Esophagus muscularis mucosa (tissue), 4 donors: ENCODE results near the gene MAGEB3. TPM values are rescaled to one million over a fixed set of nuclear protein-coding genes. Genes with fewer than 3 reads are reported as not detected.
"Not testable (repeated sequence)": the region's sequence is repeated elsewhere in the genome, so short reads cannot be mapped to it uniquely, and the experiment has no call there.

Experiments used
- DNase-seq: peaks from one replicate; pipeline ENCODE4 v3.0.0-alpha.2; 2017; ENCODE audit errors: extremely low spot score
- H3K27ac ChIP-seq, 4 donors: fragments of 200-600 bp; sonication (generic); replicated peaks in 1 of 4; 1 replicate in 3 of 4; 2 replicates in 1 of 4; pipeline ENCODE4 v1.5.1; 2016 to 2019; ENCODE audit warnings: mild to moderate bottlenecking in 1 of 4
- H3K27me3 ChIP-seq, 4 donors: fragments of 200-600 bp; sonication (generic); one replicate each; pipeline versions ENCODE4 v1.5.1 to v1.6.0; 2016 to 2019
- H3K36me3 ChIP-seq, 4 donors: fragments of 200-600 bp; sonication (generic); one replicate each; pipeline ENCODE4 v1.5.1; 2016 to 2019
- H3K4me1 ChIP-seq, 4 donors: fragments of 200-600 bp; sonication (generic); one replicate each; pipeline ENCODE4 v1.5.1; 2016 to 2019
- H3K4me3 ChIP-seq, 4 donors: fragments of 200-600 bp; sonication (generic); 1 replicate in 2 of 4; 2 replicates in 2 of 4; pipeline ENCODE4 v1.5.1; 2016 to 2019; ENCODE audit warnings: mild to moderate bottlenecking in 4 of 4, moderate library complexity in 1 of 4
- H3K9me3 ChIP-seq, 4 donors: fragments of 200-600 bp; sonication (generic); 1 replicate in 3 of 4; 2 replicates in 1 of 4; pipeline ENCODE4 v1.5.1; 2016 to 2019
- EP300 ChIP-seq: sonication (generic); formaldehyde crosslinking; IDR thresholded peaks from one replicate; pipeline ENCODE4 v1.6.1; 2017; ENCODE audit warnings: antibody characterized with exemption
- POLR2A ChIP-seq: fragments of 450-650 bp; IDR thresholded peaks from one replicate; pipeline ENCODE4 v1.6.1; 2017; ENCODE audit warnings: antibody characterized with exemption, moderate library complexity, mild to moderate bottlenecking, low read depth
- POLR2AphosphoS5 ChIP-seq, 2 donors: sonication (generic); formaldehyde crosslinking; IDR thresholded peaks; one replicate each; pipeline ENCODE4 v1.6.1; 2017; ENCODE audit warnings: antibody characterized with exemption in 2 of 2
- WGBS: methylation state at CpG from one replicate; pipeline ENCODE4 v1.1.5; 2018; 5-methylcytosine and 5-hydroxymethylcytosine counted together
- intact Hi-C: fragments of 100-400 bp; cut with DNase I; formaldehyde crosslinking; loops from one replicate; pipeline ENCODE4 v1.15.1; 2023
- total RNA-seq, 4 donors: library from RNA; depleted of rRNA; stranded (reverse); fragments of >200 nt; gene quantifications; one replicate each; pipeline versions ENCODE4 v1.1.0 to v1.2.1, GENCODE V29; 2016
- TF ChIP-seq, protein P1 (sequence below), 3 experiments: fragments of 200-600 bp in 2 of 3; fragments of 450-650 bp in 1 of 3; sonication (generic) in 2 of 3; IDR thresholded peaks; one replicate each; pipeline ENCODE4 v1.5.1; 2017 to 2019; ENCODE audit warnings: antibody characterized with exemption in 3 of 3, mild to moderate bottlenecking in 2 of 3, moderate library complexity in 1 of 3

The MAGEB3 gene
- not detected for total RNA-seq

- H3K4me1 ChIP-seq = no peaks in the 10 kb centered on the region
- H3K27ac ChIP-seq = no peak within 1 kb of the TSS
- H3K27me3 ChIP-seq = no peaks in the 10 kb centered on the region
- no peak for TF ChIP-seq POLR2AphosphoS5 (IDR thresholded peaks at IDR 0.05)
- TF ChIP-seq, protein P1, sequence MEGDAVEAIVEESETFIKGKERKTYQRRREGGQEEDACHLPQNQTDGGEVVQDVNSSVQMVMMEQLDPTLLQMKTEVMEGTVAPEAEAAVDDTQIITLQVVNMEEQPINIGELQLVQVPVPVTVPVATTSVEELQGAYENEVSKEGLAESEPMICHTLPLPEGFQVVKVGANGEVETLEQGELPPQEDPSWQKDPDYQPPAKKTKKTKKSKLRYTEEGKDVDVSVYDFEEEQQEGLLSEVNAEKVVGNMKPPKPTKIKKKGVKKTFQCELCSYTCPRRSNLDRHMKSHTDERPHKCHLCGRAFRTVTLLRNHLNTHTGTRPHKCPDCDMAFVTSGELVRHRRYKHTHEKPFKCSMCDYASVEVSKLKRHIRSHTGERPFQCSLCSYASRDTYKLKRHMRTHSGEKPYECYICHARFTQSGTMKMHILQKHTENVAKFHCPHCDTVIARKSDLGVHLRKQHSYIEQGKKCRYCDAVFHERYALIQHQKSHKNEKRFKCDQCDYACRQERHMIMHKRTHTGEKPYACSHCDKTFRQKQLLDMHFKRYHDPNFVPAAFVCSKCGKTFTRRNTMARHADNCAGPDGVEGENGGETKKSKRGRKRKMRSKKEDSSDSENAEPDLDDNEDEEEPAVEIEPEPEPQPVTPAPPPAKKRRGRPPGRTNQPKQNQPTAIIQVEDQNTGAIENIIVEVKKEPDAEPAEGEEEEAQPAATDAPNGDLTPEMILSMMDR (IDR thresholded peaks at IDR 0.05) = no peak
- H3K4me3 ChIP-seq = no peak within 1 kb of the TSS
- intact Hi-C loops = no loop called here
- no peak for DNase-seq
- no peaks in the 10 kb centered on the region for H3K9me3 ChIP-seq
- 69% methylated on average over 4 of the region's 4 CpGs for WGBS
- no peaks in the 10 kb centered on the region for H3K36me3 ChIP-seq
Observed at GRCh38 chrX:30230395-30230794, at the start of gene MAGEB3. TSS of gene MAGEB3 (plus strand) at chrX:30230657. CDS start at chrX:30235925, 5,268 bp downstream.

DNA sequence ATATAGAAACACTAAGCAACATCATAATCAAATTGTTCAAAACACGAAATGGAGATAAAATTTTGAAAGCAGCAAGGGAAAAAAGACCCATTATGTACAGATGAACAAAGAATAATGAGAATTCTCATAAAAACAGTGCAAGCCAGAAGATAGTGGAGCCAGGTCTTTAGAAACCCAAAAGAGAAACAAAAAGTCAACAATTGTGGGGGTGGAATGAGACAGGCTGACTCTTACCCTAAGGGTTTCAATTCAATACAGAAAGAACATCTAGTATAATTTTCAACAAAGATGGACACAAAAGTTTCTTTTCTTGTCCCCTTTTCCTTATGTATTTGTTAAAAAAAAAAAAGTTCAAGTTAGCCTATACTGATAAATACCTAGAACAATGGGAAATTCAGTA, 49.1 kb upstream of the MAGEB3 start:
- no peaks in the 10 kb centered on the region for H3K36me3 ChIP-seq
- no peaks in the 10 kb centered on the region for H3K9me3 ChIP-seq
- no peak overlapping the region for H3K27ac ChIP-seq
- 36% methylated on average over 1 of the region's 1 CpG for WGBS
- DNase-seq = no peak
- TF ChIP-seq POLR2AphosphoS5 (IDR thresholded peaks at IDR 0.05) = no peak
- TF ChIP-seq EP300 = no peak
- TF ChIP-seq, protein P1 (IDR thresholded peaks at IDR 0.05) = no peak
- TF ChIP-seq POLR2A = no peak
- no peak overlapping the region for H3K4me3 ChIP-seq
- intact Hi-C loops = no loop called here
- H3K27me3 ChIP-seq = no peaks in the 10 kb centered on the region
- H3K4me1 ChIP-seq = no peaks in the 10 kb centered on the region

DNA sequence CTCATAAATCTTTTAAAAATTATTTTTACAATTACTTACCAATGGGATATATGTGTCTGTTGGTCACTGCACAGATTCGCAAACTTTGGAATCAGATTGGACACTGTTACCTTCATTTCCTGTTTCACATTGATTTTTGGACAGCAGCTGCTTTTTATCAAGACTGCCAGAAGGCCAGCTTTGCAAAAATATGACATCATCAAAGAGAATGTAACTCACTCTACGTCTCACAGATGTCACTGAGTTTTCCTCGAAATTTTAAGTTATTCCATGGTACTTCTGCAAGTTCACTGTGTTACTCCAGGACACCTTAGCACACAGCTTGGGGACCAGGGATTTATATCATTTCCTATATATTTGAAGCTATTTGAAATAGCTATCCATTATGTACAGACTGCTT, 46.9 kb upstream of the MAGEB3 start:
- DNase-seq = no peak
- H3K27me3 ChIP-seq = no peaks in the 10 kb centered on the region
- TF ChIP-seq POLR2A = no peak
- no peak for TF ChIP-seq EP300
- TF ChIP-seq, protein P1 (IDR thresholded peaks at IDR 0.05) = no peak
- TF ChIP-seq POLR2AphosphoS5 (IDR thresholded peaks at IDR 0.05) = no peak
- intact Hi-C loops = no loop called here
- no peaks in the 10 kb centered on the region for H3K9me3 ChIP-seq
- no peak overlapping the region for H3K4me3 ChIP-seq
- no peak overlapping the region for H3K27ac ChIP-seq
- no peaks in the 10 kb centered on the region for H3K36me3 ChIP-seq
- H3K4me1 ChIP-seq = no peaks in the 10 kb centered on the region
- WGBS = 43% methylated on average over 3 of the region's 3 CpGs

DNA sequence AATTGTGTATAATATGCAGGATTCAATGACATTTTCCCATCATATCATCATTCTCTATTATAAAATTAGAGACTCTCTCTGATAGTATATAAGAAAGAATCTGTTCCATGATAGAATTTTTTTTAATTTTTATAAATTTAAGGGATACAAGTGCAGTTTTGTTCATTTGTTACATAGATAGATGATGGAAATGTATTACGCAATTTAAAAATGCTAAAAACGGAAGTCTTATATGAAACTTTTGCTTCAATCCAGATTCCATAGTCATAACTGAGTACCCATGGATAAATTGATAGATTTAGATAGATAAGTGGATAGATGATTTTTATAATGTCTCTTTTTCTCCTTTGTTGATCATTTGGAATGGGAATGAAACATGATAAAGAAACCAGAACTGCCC, 40.0 kb upstream of the MAGEB3 start:
- H3K27me3 ChIP-seq = peaks cover 0 to 4% (median 0%) of the 10 kb centered on the region in 4 donors
- TF ChIP-seq POLR2AphosphoS5 (IDR thresholded peaks at IDR 0.05) = no peak
- TF ChIP-seq, protein P1 (IDR thresholded peaks at IDR 0.05) = no peak
- no peak for TF ChIP-seq EP300
- TF ChIP-seq POLR2A = no peak
- no peaks in the 10 kb centered on the region for H3K9me3 ChIP-seq
- intact Hi-C loops = no loop called here
- H3K4me3 ChIP-seq = no peak overlapping the region
- no peak overlapping the region for H3K27ac ChIP-seq
- H3K36me3 ChIP-seq = no peaks in the 10 kb centered on the region
- WGBS = 68% methylated on average over 2 of the region's 2 CpGs
- no peaks in the 10 kb centered on the region for H3K4me1 ChIP-seq
- no peak for DNase-seq

GRCh38 chrX:30193910-30194309, 36.5 kb upstream of the MAGEB3 start:
- H3K36me3 ChIP-seq, H3K27ac ChIP-seq, H3K27me3 ChIP-seq, H3K4me3 ChIP-seq, intact Hi-C loops, H3K4me1 ChIP-seq, H3K9me3 ChIP-seq, DNase-seq: not testable (repeated sequence)
- 66% methylated on average over 6 of the region's 6 CpGs for WGBS
